IPS-NIHi11 (cell line): Measurements from ENCODE around the gene TBC1D14.
"Not testable (repeated sequence)": the region's sequence is repeated elsewhere in the genome, so short reads cannot be mapped to it uniquely, and the experiment has no call there.

Experiments
- DNase-seq: peaks from one replicate; pipeline ENCODE4 v3.0.0; 2012; ENCODE audit warnings: mixed read lengths, low spot score

TBC1D14 gene

DNA sequence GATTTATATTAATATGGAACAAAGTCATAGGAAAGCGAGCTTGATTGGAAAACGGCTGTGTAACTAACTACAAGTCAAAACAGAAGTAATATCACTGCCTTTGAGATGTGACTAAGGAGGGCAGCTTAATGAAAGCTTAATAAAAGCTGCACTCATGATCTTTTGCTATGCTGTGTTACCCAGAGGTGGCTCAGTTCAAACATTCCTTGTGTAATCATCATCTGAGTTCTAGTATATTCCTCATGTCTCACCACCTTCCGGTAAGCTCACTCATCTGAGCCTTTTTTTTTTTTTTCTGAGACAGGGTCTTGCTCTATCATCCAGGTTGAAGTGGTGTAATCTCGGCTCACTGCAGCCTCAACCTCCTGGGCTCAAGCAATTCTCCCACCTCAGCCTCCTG, 153.2 kb downstream of the TBC1D14 start:
- DNase-seq: no peak

DNA sequence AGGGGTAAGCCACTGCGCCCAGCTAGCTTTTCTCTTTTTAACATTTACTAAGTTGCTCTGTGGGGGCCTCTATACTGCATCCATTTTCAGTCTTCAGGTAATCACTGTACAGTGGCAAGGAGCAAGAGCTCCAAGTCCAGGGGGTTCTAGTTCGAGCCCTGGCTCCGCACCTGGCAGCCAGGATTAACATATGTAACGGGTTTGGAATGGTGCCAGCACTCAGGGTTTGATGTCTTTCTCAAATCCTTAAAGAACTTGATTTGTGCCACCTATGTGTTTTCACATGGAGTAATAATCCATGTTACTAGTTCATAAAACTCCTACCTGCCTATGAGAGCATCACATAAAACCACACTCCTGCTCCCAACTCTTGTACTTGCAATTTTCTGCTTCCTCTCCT, 153.7 kb downstream of the TBC1D14 start:
- no peak for DNase-seq

DNA sequence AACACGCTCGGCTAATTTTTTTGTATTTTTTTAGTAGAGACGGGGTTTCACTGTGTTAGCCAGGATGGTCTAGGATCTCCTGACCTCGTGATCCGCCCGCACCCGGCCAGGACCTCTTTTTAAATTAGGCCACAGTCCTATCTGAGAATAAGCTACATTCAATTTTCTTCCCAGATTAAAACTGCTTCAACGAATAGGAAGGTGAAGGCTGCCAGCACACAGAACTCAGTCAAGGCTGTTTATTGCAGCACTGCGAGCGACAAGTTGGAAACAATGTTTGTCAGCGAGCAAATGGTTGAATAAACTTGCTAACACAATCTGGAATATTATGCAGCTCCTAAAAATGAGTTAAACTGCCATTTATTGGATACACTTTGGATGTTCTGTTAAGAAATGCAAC, 156.4 kb downstream of the TBC1D14 start:
- DNase-seq: no peak

DNA sequence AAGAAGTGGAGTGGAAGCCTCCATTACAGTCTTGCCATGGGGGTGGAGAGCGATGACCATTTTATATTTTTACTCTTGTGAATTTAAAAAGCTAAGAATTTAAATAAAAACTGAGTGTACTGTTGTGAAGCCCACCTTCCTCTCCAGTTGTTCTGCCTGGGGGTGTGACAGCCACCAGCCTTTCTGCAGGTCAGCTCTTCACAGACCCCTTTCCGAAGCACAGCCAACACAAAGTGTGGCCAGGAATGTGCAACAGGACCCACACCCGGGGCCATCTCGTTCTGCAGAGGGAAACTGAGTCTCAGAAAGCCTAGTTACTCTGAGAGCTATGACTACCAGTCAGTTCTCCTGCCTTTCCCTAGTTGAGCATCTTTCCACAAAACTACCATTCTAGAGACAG, 156.9 kb downstream of the TBC1D14 start:
- no peak for DNase-seq

DNA sequence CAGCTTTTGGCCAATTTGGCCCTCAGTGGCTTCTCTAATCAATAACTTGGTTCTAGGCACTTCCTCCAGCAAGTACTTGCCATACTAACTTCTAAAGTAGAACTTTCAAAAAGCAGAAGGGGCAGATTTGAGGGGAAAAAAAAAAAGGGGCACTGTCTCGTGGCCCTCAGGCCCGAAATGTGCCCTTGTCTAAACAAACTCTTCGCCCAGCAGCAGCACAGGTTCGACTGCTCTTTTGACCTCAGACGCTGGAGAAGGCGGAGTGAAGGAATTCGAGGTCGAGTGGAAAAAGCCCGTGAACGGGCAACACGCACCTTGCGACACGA, 157.5 kb downstream of the TBC1D14 start:
- DNase-seq: no peak

DNA sequence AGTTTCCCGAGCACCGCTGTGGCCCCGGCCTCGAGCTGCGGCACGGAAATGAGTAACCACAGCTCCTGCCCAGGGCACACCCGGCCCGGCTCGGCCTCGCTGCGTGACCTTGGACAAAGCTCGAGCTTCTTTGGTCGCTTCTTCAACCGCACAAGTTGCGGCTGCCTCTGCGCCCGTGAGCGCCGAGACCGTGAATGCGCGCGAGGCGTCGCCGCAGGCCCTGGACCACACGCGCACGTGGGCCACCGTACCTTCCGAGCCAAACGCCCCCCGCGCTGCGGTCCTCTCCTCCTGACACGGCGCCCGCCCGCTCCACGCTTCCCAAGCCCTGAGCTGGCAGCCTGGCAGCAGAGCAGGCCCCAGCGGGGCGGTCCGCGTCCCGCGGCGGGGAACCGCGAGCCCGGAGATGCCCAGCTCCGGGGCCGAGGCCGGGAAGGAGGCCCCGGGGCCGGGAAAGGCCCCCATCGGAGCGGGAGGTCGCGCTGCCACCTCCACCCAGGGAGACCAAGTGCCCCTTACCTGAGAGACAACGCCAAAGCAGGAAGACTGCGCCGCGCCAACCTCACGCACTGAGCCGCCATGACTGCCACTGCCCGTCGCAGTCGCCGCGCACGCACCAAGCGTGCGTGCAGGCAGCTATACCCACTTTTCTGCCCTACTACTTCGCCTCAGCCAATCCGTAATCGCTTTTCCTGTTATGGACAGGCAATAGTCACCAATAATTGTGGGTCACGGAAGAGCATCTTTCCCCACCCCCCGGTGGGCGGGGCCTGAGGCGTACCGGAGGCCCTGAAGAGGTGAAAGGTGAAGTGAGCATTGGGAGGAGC, 158.0 kb downstream of the TBC1D14 start, which contains the start of gene GRPEL1:
GRPEL1 (minus strand) TSS at position 613 of the 827 bp plus-strand sequence; CDS start at position 581, 32 bp downstream.
- DNase-seq: peak; percentile 95

DNA sequence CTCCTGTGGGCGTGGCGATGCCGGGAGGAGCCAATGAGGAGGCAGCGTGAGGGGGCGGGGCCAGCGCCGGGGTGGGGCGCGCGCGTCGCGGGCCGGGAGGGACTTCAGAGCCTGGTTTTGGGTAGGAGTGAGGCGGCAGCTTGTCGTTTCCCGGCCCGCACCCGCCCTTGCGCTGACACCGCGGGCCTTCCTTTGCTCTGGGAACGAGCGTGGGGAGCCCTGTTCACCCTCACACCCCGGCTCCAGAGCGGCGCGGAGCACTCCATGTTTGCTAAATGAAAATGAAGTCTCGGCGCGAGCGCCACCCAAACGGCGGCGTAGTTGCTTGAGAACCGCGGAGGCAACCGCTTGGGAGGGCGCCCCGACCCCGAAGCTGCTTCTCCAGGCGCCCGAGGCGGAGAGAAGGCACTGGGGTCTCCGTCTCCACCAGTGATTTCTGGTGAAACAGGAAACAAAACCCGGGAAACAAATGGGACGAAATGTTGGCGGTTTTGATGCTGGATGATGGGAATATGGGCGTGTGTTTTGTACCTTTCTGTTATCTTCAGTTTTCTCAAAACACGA, 158.7 kb downstream of the TBC1D14 start:
- no peak for DNase-seq

DNA sequence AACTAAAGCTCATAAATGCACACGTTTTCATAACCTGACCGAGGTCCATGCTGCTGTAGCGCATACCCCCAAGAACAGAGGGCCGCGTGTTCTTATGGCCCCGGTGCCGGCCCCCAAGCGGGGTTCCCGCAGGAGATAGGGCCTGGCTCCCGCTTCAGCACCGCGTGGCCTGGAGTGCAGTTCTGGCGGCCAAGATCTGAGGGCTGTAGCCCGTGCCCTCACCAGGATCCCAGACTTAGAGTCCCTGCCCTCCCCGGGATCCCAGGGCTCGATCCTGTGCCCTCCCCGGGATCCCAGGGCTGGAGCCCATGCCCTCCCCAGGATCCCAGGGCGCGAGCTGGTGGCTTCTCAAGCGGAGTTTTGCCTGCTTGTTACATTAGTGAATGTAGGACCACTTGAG, 159.3 kb downstream of the TBC1D14 start:
- DNase-seq: no peak

DNA sequence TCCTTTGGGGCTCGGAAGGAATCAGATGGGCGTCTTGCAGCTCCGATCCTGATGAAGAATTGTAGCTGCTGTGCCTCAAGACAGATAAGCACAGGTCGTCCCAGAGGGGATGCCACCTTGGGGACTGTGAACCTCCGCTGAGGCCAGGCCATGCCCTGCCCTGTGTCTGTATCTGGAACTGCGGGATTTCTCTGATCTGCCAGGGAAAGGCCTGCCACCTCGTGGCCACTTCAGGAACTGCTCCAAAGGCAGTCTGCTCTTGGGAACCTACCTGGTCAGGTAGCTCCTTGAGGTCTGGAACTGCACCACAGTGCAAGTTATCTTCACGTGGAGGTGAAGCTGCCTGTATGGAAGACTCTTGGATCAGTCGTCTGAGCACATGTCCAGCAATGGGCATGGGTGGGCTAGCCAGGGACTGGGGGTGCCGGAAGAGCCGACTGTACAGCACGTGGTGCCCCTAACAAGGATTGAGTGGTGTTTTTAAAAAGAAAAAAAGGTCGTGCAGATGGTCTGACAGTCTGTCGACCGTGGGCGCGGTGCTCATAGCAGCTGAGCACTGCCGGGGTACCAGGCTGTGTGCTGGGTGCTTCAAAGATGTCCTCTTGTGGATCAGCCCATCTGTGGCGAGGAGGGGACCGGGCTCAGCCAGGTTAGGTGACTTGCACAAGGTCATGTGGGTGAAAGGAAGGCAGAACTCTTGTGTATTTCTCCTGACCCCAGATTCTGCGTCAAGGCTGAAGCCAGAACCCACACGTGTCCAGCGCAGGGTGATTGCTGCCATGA, 161.3 kb downstream of the TBC1D14 start:
- DNase-seq: peak; percentile 76

DNA sequence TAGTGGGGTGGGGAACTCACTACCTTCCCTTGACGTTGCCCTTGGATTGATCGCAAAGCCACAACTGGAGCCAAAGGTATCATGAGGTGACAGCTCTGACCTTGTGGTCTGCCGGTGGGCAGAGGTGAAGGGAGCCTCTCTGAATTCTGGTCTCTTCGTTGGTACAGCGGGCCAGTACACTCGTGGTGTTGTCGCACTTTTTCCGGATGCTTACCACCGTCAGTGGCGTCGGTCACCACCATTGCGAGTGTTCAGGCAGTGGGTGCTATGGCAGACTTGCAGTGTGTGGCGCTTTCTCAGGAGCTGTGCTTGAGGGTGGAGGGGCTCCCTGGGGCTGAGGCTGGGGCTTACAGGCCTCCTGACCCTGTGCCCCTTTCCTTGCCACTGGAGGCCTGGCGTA, 163.4 kb downstream of the TBC1D14 start:
- DNase-seq: no peak

DNA sequence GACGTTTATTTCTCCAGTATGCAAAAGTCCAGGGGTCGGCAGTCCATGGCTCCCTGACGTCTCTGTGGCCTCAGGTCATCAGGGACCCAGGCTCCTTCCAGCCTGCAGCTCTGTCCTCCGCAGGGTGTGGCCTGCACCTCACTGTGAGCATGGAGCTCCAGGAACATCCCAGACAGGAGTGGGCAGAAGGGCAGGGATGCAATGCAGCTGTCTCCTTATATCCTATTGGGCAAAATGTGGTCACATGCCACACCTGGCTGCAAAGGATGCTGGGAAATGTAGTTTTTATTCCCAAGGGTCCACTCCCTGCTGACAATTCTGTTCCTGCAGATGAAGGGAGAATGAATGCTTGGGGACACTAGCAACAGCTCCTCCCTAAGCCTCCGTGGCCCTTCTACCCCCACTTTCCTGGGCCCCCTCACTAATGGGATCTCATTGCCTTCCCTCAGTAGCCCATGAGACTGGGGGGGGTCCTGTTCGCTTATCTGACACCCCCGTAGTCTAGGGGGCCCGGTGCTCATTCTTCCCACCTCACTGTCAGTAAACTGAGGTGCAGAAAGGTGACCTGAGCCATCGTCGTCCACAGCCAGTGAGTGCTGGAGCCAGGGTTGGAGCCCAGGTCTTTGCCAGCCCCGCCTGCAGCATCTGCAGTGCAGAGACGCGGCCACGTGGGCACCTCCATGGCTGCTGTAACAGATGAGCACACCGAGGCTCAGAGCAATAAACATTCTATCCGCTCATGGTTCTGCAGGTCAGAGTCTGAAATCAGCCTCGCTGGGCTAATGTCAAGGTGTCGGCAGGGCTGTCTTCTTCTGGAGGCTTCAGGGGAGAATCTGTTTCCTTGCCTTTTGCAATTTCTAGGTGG, 164.1 kb downstream of the TBC1D14 start:
- DNase-seq: peak; percentile 83

DNA sequence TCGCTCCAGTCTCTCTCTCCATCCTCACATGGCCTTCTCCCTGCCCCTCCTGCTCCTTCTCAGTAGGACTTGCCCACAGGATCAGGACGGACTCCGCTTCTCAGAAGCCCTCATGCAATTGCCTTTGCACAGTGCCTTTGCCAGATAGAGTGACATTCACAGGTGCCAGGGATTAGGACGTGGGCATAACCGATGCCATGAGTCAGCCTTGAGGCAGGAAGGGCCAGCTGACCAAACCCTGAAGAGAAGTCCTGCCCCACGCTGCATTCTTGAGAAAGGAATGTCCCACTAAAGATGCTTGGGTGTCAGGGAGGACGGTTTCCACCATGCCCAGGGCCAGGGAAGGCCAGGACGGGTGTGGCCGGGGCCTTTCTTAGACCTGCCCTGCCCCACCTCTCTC, 164.8 kb downstream of the TBC1D14 start:
- DNase-seq: no peak

DNA sequence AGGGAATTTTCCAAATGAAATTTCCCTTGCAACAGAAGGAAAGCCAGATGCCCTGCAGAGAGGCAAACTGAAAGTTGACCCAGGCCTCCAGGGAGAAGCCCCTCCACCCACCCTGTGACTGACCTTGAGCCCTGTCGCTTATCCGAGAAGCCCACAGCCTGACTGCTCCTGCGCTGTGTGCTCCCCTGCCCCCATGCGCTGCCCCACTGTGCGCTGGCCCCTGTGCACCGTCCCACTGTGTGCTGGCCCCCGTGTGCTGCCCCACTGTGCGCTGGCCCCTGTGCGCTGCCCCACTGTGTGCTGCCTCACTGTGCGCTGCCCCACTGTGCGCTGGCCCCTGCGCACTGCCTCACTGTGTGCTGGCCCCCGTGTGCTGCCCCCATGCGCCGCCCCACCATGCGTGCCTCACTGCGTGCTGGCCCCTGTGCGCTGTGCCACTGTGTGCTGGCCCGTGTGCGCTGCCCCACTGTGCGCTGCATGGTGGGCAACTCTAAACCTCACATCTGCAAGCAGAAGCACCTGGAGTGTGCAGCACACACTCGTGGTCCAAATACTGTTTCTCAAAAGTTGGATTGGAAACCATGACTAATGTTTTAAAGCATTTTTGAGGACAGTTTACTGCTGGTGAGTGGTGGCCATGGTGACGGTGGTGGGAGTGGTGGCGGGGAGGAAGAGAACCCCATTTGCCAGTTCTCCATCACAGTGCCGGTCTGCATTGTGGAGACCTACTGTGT, 166.5 kb downstream of the TBC1D14 start:
- DNase-seq: no peak

DNA sequence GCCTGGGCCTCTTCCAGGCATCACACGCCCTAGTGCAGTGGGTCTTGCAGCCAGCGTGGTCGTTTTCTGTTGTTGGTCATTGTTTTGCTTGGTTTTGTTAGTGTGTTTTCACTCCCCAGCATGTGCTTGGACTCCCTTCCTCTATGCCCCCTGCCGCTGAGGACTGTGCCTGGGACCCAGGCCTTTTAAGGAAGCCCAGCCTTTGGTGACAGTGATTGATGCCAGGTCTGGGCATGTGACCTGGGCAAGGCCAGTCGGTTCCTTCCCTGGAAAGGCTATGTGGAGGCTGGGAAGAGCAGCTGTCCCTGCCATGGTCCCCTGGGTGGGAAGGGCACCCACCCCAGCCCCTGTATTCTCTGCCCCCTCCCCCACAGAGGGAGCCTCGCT, 167.1 kb downstream of the TBC1D14 start:
- no peak for DNase-seq

DNA sequence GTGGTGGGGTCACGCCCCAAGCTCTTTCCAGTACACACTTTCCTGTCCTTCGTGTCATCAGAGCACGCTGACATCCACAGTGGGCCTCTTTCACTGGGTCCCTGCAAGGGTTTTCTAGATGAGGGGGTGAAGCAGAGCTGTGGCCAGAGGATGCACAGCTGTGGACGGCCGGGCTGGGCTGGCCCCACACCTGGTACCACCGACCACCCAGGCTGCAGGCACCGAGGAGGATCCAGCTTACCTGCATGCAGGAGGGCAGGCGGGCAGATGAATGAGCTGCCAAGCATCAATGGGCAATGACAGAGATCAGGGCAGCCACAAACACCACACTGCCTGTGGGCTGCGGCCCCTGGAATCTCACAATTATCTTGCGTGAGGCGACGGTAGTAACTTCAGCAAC, 167.7 kb downstream of the TBC1D14 start:
- no peak for DNase-seq

DNA sequence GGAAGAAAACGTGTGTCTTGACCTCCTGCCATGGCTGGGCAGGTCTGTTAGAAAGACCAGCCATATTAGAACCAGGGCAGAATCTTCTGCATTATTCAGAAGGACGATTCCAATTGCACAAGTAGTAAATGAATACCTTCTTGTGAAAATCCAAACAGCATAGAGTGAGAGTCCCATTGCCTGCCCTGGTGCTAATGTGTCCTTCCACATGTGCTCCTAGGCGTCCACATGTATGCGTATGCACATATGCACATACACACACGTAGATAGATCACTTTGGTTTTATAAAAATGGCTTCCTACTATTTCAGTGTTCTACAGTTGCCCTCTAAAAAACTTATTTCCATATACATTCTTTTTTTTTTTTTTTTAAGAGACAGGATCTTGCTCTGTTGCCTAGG, 168.4 kb downstream of the TBC1D14 start:
- DNase-seq: no peak

DNA sequence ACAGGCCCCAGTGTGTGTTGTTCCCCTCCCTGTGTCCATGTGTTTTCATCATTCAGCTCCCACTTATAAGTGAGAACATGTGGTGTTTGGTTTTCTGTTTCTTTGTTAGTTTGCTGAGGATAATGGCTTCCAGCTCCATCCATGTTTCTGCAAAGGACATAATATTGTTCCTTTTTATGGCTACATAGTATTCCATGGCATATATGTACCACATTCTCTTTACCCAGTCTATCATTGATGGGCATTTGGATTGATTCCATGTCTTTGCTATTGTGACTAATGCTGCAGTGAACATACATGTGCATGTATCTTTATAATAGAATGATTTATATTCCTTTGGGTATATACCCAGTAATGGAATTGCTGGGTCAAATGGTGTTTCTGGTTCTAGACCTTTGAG, 169.9 kb downstream of the TBC1D14 start:
- not testable (repeated sequence) for DNase-seq

DNA sequence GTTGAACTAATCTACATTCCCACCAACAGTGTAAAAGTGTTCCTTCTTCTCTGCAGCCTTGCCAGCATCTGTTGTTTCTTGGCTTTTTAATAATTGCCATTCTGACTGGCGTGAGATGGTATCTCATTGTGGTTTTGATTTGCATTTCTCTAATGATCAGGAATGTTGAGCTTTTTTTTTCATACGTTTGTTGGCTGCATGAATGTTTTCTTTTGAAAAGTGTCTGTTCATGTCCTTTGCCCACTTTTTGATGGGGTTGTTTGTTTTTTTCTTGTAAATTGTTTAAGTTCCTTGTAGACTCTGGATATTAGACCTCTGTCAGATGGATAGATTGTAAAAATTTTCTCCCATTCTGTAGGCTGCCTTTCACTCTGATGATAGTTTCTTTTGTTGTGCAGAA, 170.3 kb downstream of the TBC1D14 start:
- DNase-seq: not testable (repeated sequence)
